NCI-H2107 treated with DMSO at 0.1 percent for 48 hours (cell line): ENCODE results near the gene TMEM107.
A peak's percentile ranks its signal among the peaks of the same experiment; 100 is the strongest.

ENCODE experiments used
- DNase-seq: peaks from one replicate; lab custom pipeline; 2025; ENCODE audit not compliant: unreplicated experiment; lab: John Stamatoyannopoulos, UW

The TMEM107 gene

GRCh38 chr17:8138672-8139371 lies 37.4 kb downstream of the TMEM107 start:
- DNase-seq = peak; percentile 80

- no peak for DNase-seq
Observed at GRCh38 chr17:8138374-8138671, 37.9 kb downstream of the TMEM107 start.

GRCh38 chr17:8137645-8138373 lies 38.4 kb downstream of the TMEM107 start:
- DNase-seq = no peak

GRCh38 chr17:8133941-8134340 lies 42.2 kb downstream of the TMEM107 start:
- DNase-seq = no peak

GRCh38 chr17:8133399-8133798 lies 42.8 kb downstream of the TMEM107 start:
- no peak for DNase-seq

- no peak for DNase-seq
Observed at GRCh38 chr17:8131844-8132441, 44.2 kb downstream of the TMEM107 start.

- DNase-seq = no peak
Observed at GRCh38 chr17:8128125-8128784, 47.9 kb downstream of the TMEM107 start.

GRCh38 chr17:8126491-8127066 lies 49.6 kb downstream of the TMEM107 start:
- no peak for DNase-seq

- DNase-seq = no peak
Observed at GRCh38 chr17:8125947-8126490, 50.2 kb downstream of the TMEM107 start.

- DNase-seq = no peak
Observed at GRCh38 chr17:8125154-8125946, 50.8 kb downstream of the TMEM107 start.

- DNase-seq = no peak
Observed at GRCh38 chr17:8124350-8125153, 51.6 kb downstream of the TMEM107 start.

GRCh38 chr17:8123695-8124349 lies 52.4 kb downstream of the TMEM107 start, which contains the start of gene HES7:
Gene HES7 (minus strand): TSS chr17:8124106. CDS start chr17:8124084, 22 bp downstream.
- DNase-seq = no peak

GRCh38 chr17:8122924-8123694 lies 53.1 kb downstream of the TMEM107 start:
- DNase-seq = no peak
